CD14-positive monocyte (primary cell): ENCODE measurements around the gene OAS1. TPM values are rescaled to one million over a fixed set of nuclear protein-coding genes. Genes with fewer than 3 reads are reported as not detected.

Experiments
- DNase-seq, 3 donors: peaks; one replicate each; pipeline ENCODE4 v3.0.0-alpha.2; 2011 to 2022
- H2AFZ ChIP-seq: 2 replicates; pipeline ENCODE4 v1.6.0; 2012; ENCODE audit warnings: mild to moderate bottlenecking, low read depth, low read length, inconsistent platforms; ENCODE audit not compliant: insufficient read depth, poor library complexity, severe bottlenecking
- H3K27ac ChIP-seq, 2 donors: 1 replicate in 1 of 2; 2 replicates in 1 of 2; pipeline ENCODE4 v1.5.1; 2012 to 2013; ENCODE audit warnings: low read length in 2 of 2, control low read depth in 1 of 2, inconsistent platforms in 1 of 2, low read depth in 1 of 2, mild to moderate bottlenecking in 1 of 2
- H3K27me3 ChIP-seq, 2 donors: one replicate each; pipeline versions ENCODE4 v1.6.0 to v1.6.1; 2011 to 2013; ENCODE audit warnings: low read length in 2 of 2; ENCODE audit not compliant: control insufficient read depth in 2 of 2, insufficient read depth in 2 of 2
- H3K36me3 ChIP-seq, 2 donors: replicated peaks in 1 of 2; 1 replicate in 1 of 2; 2 replicates in 1 of 2; pipeline versions ENCODE4 v1.5.1 to v1.6.1; 2012 to 2013; ENCODE audit warnings: low read length in 2 of 2, control low read depth in 1 of 2, inconsistent platforms in 1 of 2, mild to moderate bottlenecking in 1 of 2; ENCODE audit not compliant: insufficient read depth in 2 of 2, control insufficient read depth in 1 of 2
- H3K4me1 ChIP-seq, 2 donors: 1 replicate in 1 of 2; 2 replicates in 1 of 2; pipeline versions ENCODE4 v1.5.1 to v1.6.1; 2012 to 2013; ENCODE audit warnings: low read length in 2 of 2, control low read depth in 1 of 2, inconsistent platforms in 1 of 2, mild to moderate bottlenecking in 1 of 2, moderate library complexity in 1 of 2; ENCODE audit not compliant: insufficient read depth in 2 of 2, control insufficient read depth in 1 of 2
- H3K4me2 ChIP-seq: replicated peaks from 2 replicates; pipeline ENCODE3; 2012; ENCODE audit warnings: low read length, moderate library complexity, mild to moderate bottlenecking; ENCODE audit not compliant: poor library complexity, severe bottlenecking; ENCODE audit errors: extremely low read depth
- H3K4me3 ChIP-seq, 3 experiments: fragments of 200-600 bp in 1 of 3; sonication (generic) in 1 of 3; replicated peaks in 1 of 3; 1 replicate in 2 of 3; 2 replicates in 1 of 3; pipeline ENCODE4 v1.5.1; 2011 to 2013; ENCODE audit warnings: low read length in 3 of 3, mild to moderate bottlenecking in 3 of 3, control low read depth in 2 of 3, low read depth in 2 of 3, inconsistent platforms in 1 of 3, moderate library complexity in 1 of 3
- H3K79me2 ChIP-seq: 2 replicates; pipeline ENCODE4 v1.6.0; 2012; ENCODE audit warnings: mild to moderate bottlenecking, control low read depth, inconsistent platforms, low read length, moderate library complexity; ENCODE audit not compliant: insufficient read depth
- H3K9ac ChIP-seq: 2 replicates; pipeline ENCODE4 v1.6.0; 2017; ENCODE audit warnings: low read length, mild to moderate bottlenecking; ENCODE audit not compliant: insufficient read depth, poor library complexity, severe bottlenecking
- H3K9me3 ChIP-seq, 2 donors: replicated peaks in 1 of 2; 1 replicate in 1 of 2; 2 replicates in 1 of 2; pipeline versions ENCODE4 v1.5.1 to v1.6.1; 2012 to 2013; ENCODE audit warnings: low read length in 2 of 2, control low read depth in 1 of 2; ENCODE audit not compliant: control insufficient read depth in 1 of 2, insufficient read depth in 1 of 2
- H4K20me1 ChIP-seq: 2 replicates; pipeline ENCODE4 v1.6.0; 2012; ENCODE audit warnings: mild to moderate bottlenecking, low read length, control low read depth, moderate library complexity; ENCODE audit not compliant: insufficient read depth
- H3K27ac Mint-ChIP-seq, 7 donors: one replicate each; pipeline ENCODE4 v1.8.0; 2020; ENCODE audit warnings: mild to moderate bottlenecking in 7 of 7, mixed read lengths in 7 of 7, moderate library complexity in 6 of 7, inconsistent platforms in 2 of 7
- H3K27me3 Mint-ChIP-seq, 3 donors: one replicate each; pipeline ENCODE4 v1.8.0; 2021 to 2022; ENCODE audit warnings: low read depth in 3 of 3, mild to moderate bottlenecking in 3 of 3, mixed read lengths in 3 of 3, moderate library complexity in 3 of 3, inconsistent platforms in 1 of 3
- H3K36me3 Mint-ChIP-seq, 2 donors: one replicate each; pipeline ENCODE4 v1.8.0; 2020; ENCODE audit warnings: mixed read lengths in 2 of 2, inconsistent platforms in 1 of 2, mild to moderate bottlenecking in 1 of 2
- H3K4me1 Mint-ChIP-seq: one replicate; pipeline ENCODE4 v1.8.0; 2020; ENCODE audit warnings: mild to moderate bottlenecking, mixed read lengths
- H3K4me3 Mint-ChIP-seq, 2 donors: one replicate each; pipeline ENCODE4 v1.8.0; 2020; ENCODE audit warnings: mild to moderate bottlenecking in 2 of 2, mixed read lengths in 2 of 2, moderate library complexity in 1 of 2
- H3K9me3 Mint-ChIP-seq, 7 donors: one replicate each; pipeline ENCODE4 v1.8.0; 2020 to 2022; ENCODE audit warnings: mixed read lengths in 7 of 7, mild to moderate bottlenecking in 6 of 7, moderate library complexity in 6 of 7, inconsistent platforms in 2 of 7
- WGBS: methylation state at CpG from one replicate; pipeline ENCODE4 v1.1.5; 2013; ENCODE audit warnings: missing lambda C conversion rate; ENCODE audit not compliant: insufficient coverage; 5-methylcytosine and 5-hydroxymethylcytosine counted together
- intact Hi-C, 2 donors: fragments of 100-400 bp; cut with micrococcal nuclease; formaldehyde crosslinking; loops; one replicate each; pipeline versions ENCODE4 v1.15.0 to v1.15.1; 2023
- polyA plus RNA-seq, 3 donors: library from polyadenylated mRNA; depleted of rRNA in 1 of 3; unstranded in 2 of 3; stranded (reverse) in 1 of 3; fragments of 300-500 nt in 2 of 3; fragments of >200 nt in 1 of 3; fragmentation: Illumina TruSeq in 2 of 3; gene quantifications; 1 replicate in 2 of 3; 2 replicates in 1 of 3; pipeline ENCODE4 v1.2.3, GENCODE V29; 2012 to 2021
- TF ChIP-seq, protein P1 (sequence below): fragments of 200-600 bp; IDR thresholded peaks from one replicate; pipeline ENCODE4 v1.8.0; 2022; ENCODE audit warnings: antibody characterized with exemption, mild to moderate bottlenecking

Gene OAS1
- polyA plus RNA-seq, 3 donors, result 111 to 237 (median 237) TPM

GRCh38 chr12:112928978-112929377, 22.2 kb downstream of the OAS1 start:
- Histone ChIP-seq H3K27ac (no peak overlapping the region), H3K27me3 (no peaks in the 10 kb centered on the region), H3K4me3 (no peak overlapping the region), H3K4me2 (no peak overlapping the region), H3K36me3 (peaks cover 2 to 26% of the 10 kb centered on the region in 2 donors), H3K9ac (no peak overlapping the region), H3K9me3 (no peaks in the 10 kb centered on the region), H3K4me1 (peaks cover 0 to 6% of the 10 kb centered on the region in 2 donors), H4K20me1 (peaks cover 23% of the 10 kb centered on the region), H3K79me2 (no peaks in the 10 kb centered on the region), H2AFZ (no peak overlapping the region)
- H3K27ac Mint-ChIP-seq, result peak overlapping the region in 1 of 7 donors; percentile 40
- WGBS, result 100% methylated on average over 1 of the region's 1 CpG
- peaks cover 5 to 31% (median 6%) of the 10 kb centered on the region in 7 donors for H3K9me3 Mint-ChIP-seq
- intact Hi-C loops, result no loop called here
- TF ChIP-seq, protein P1, sequence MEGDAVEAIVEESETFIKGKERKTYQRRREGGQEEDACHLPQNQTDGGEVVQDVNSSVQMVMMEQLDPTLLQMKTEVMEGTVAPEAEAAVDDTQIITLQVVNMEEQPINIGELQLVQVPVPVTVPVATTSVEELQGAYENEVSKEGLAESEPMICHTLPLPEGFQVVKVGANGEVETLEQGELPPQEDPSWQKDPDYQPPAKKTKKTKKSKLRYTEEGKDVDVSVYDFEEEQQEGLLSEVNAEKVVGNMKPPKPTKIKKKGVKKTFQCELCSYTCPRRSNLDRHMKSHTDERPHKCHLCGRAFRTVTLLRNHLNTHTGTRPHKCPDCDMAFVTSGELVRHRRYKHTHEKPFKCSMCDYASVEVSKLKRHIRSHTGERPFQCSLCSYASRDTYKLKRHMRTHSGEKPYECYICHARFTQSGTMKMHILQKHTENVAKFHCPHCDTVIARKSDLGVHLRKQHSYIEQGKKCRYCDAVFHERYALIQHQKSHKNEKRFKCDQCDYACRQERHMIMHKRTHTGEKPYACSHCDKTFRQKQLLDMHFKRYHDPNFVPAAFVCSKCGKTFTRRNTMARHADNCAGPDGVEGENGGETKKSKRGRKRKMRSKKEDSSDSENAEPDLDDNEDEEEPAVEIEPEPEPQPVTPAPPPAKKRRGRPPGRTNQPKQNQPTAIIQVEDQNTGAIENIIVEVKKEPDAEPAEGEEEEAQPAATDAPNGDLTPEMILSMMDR, result no peak
- H3K4me1 Mint-ChIP-seq, result peaks cover 15% of the 10 kb centered on the region
- H3K36me3 Mint-ChIP-seq, result peaks cover 34 to 37% of the 10 kb centered on the region in 2 donors
- no peak for DNase-seq
- H3K4me3 Mint-ChIP-seq, result no peak overlapping the region
- peaks cover 2 to 3% (median 2%) of the 10 kb centered on the region in 3 donors for H3K27me3 Mint-ChIP-seq

GRCh38 chr12:112929715-112930114, 23.0 kb downstream of the OAS1 start:
- peaks cover 11% of the 10 kb centered on the region for H3K4me1 Mint-ChIP-seq
- H3K4me3 Mint-ChIP-seq, result no peak overlapping the region
- DNase-seq, result no peak
- Histone ChIP-seq H3K79me2 (no peaks in the 10 kb centered on the region), H3K36me3 (peaks cover 2 to 21% of the 10 kb centered on the region in 2 donors), H4K20me1 (peaks cover 19% of the 10 kb centered on the region), H3K9ac (no peak overlapping the region), H2AFZ (no peak overlapping the region), H3K9me3 (no peaks in the 10 kb centered on the region), H3K4me2 (no peak overlapping the region), H3K27me3 (no peaks in the 10 kb centered on the region), H3K4me3 (no peak overlapping the region), H3K4me1 (peaks cover 0 to 5% of the 10 kb centered on the region in 2 donors), H3K27ac (no peak overlapping the region)
- peaks cover 2 to 3% (median 2%) of the 10 kb centered on the region in 3 donors for H3K27me3 Mint-ChIP-seq
- TF ChIP-seq, protein P1, result no peak
- intact Hi-C loops, result no loop called here
- WGBS, result 100% methylated on average over 1 of the region's 3 CpGs
- peaks cover 27 to 30% of the 10 kb centered on the region in 2 donors for H3K36me3 Mint-ChIP-seq
- H3K27ac Mint-ChIP-seq, result no peak overlapping the region
- peaks cover 5 to 31% (median 6%) of the 10 kb centered on the region in 7 donors for H3K9me3 Mint-ChIP-seq
